Stimulated activated CD4-positive, alpha-beta T cell treated with anti-CD3 and anti-CD28 coated beads, Interleukin-15, amount 100 ng/mL, for 24 hours (primary cell): ENCODE measurements around the gene CYTH1.

Experiments
- DNase-seq: peaks from one replicate; pipeline ENCODE4 v3.0.0-alpha.2; 2020

The CYTH1 gene, protein sequence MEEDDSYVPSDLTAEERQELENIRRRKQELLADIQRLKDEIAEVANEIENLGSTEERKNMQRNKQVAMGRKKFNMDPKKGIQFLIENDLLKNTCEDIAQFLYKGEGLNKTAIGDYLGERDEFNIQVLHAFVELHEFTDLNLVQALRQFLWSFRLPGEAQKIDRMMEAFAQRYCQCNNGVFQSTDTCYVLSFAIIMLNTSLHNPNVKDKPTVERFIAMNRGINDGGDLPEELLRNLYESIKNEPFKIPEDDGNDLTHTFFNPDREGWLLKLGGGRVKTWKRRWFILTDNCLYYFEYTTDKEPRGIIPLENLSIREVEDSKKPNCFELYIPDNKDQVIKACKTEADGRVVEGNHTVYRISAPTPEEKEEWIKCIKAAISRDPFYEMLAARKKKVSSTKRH

DNA sequence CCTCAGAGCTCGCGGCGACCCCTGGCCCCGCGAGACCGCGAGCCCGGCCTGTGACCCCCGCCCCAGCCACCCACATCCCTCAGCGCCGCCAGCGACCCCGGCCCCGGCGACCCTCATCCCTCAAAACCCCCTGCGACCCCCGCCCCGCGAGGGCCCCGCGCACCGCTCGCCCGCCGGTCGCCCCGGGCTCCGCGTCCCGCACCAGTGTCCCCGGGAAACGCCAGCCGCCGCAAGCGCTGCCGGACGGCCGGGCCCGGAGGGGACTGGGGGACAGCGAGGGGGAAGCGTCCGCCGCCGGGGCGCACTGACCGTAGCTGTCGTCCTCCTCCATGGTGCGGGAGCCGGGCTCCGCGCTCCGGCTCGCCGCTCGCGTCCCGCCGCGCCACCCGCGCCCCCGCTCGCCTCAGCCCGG lies at the start of gene CYTH1:
TSS of gene CYTH1 (minus strand) at position 381 of the 412 bp plus-strand sequence. CDS start at position 331, 50 bp downstream.
- no peak for DNase-seq

DNA sequence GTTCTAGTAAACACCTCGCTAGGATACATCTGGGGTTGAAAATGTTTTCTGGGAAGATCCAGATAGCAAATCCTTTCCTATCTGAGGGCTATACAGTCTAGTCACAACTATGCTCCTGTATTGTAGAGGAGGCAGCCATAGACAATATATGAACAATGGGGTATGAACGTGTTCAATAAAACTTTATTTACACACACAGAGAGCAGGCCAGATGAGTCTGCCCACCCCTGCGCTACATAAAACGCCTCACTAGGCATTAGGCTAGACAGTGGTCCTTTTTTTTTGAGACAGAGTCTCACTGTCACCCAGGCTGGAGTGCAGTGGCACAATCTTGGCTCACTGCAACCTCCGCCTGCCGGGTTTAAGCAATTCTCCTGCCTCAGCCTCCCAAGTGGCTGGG lies 47.4 kb upstream of the CYTH1 start:
- no peak for DNase-seq

DNA sequence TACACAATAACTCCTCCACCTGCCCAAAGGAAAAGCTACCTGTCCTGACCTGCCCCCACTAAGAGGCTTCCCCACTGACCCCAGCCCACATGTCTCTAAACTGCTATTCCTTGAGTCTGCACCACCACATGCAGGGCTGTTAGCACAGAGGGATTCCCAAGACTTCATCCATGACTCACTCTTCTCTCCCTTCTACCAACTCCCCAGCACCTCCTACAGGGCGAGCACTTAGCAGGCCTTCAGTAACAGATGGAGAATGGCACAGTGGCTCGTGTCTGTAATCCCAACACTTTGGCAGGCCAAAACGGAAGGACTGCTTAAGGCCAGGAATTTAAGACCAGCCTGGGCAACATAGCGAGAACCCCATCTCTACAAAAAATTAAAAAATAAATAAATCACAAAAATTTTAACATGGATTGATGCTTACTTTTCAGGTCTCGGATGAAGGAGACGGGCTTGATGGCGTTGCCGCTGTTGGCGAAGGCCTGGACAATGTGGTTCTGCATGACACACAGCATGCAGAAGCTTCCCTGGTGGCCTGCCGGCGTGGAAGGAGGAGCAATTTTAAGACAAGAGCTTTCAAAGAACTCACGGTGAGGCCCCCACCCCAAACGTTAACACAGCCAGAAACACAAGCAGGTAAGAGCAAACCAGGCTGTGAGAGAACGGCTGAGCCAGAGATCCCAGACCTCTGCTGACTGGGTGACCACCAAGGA lies 46.6 kb upstream of the CYTH1 start:
- peak; percentile 27 for DNase-seq

GRCh38 chr17:78826836-78827509 lies 44.9 kb upstream of the CYTH1 start:
- DNase-seq: no peak

DNA sequence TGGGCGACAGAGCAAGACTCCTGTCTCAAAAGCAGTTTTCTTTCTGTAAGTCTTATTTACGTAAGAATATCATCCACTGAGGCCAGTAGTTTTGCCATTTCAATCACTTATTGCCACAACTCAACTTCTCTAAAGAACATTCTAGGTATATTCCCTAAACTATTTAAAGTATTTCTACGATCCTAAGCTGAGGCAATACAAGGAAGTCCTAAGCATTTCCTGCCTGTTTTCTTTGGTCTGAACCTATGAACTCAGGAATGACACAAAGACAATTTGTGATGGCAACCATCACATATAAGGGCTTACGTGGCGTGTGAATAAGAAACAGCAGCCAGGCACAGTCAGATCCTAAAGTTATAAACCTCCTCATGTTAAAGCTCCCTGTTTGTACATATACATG lies 44.3 kb upstream of the CYTH1 start:
- no peak for DNase-seq

DNA sequence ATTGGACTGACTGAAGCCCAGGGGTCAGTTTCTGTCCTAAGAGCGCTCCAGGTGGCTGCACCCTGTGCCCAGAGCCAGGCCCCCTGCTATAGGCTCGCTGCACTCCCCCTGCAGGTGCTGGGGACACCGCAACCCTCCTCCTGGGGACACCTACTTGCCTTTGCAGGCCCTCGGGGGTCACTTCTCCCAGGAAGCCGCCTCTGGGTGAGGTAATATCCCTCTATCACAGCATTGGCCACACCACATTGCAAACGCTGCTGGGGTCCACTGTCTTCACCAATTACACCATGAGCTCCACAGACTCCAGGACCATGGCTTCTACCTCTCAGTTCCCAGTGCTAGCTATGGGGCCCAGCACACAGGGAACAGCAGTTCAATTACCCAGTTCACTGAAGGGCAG lies 43.6 kb upstream of the CYTH1 start:
- DNase-seq: no peak

DNA sequence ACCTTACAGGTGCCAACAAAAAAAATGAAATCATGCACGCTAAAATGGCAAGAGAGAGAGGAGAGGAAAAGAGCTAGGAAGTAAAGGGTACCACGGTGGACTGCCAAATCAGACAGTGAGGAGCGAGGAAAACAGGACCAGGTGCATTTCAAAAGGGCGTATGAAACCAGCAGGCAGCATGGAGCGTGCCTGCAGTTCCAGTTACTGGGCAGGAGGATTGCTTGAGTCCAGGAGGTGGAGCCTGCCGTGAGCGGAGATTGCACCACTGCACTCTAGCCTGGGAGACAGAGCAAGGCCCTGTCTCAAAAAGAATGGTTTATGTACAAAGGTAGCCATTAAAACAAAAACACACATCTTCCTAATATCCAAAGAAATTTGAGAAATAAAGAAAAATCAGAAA lies 42.2 kb upstream of the CYTH1 start:
- DNase-seq: no peak

GRCh38 chr17:78823282-78824046 lies 41.4 kb upstream of the CYTH1 start:
- DNase-seq: no peak

DNA sequence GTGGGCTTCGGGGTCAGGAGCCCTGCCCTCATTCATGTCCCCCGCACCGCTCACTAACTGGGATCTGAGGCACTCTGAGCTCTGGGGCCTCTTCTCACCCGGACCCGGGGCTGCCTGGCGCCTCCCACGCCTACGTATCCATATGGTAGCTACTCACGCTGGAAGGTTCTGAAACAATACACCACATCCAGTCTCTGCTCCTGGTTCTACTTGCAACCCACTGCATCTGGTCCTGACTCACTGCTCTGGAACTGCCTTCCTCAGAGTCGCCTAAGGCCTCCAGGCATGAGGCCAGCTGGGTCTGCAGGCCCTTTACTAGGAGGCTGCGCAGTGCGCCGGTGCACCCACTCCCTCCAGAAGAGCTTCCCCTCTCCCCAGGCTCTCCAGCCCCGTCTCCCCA lies 40.5 kb upstream of the CYTH1 start:
- no peak for DNase-seq

DNA sequence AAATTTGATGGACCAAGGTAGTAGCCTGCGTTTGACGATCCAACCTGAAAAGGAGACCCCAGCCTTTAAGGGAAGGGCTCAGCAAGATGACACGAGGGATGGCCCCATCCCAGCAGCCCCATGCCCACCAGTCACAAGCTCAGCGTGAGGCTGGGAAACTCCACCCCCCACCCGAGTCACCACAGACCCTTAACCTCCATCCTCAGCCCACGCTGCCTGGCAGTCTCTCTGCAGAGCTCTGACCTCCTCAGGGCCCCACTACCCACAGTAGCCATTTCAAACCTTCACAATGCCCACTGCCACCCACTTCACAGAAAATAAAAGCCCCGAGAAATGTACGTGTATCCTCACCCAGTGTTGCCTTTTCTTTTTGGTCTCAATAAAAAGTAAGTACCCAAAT lies 39.9 kb upstream of the CYTH1 start:
- no peak for DNase-seq

DNA sequence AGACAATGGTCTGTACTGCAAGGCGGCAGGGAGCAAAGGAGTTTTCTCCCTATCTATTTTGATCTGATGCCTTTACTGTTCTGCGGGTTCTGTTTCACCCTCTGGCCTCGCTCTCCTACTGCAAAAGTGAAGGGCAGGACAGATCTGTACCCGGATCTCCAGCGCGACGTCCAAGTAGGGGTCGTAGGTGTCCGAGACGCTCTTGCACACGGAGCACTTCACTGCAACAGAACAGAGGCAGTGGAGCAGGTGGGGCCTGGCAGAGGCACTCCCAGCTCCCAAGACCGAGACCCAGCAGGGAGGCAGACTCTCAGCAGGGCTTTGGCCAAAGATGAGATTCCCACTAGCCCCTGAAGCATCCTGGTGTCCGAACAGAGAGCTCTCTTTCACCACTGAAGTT lies 38.8 kb upstream of the CYTH1 start:
- no peak for DNase-seq

DNA sequence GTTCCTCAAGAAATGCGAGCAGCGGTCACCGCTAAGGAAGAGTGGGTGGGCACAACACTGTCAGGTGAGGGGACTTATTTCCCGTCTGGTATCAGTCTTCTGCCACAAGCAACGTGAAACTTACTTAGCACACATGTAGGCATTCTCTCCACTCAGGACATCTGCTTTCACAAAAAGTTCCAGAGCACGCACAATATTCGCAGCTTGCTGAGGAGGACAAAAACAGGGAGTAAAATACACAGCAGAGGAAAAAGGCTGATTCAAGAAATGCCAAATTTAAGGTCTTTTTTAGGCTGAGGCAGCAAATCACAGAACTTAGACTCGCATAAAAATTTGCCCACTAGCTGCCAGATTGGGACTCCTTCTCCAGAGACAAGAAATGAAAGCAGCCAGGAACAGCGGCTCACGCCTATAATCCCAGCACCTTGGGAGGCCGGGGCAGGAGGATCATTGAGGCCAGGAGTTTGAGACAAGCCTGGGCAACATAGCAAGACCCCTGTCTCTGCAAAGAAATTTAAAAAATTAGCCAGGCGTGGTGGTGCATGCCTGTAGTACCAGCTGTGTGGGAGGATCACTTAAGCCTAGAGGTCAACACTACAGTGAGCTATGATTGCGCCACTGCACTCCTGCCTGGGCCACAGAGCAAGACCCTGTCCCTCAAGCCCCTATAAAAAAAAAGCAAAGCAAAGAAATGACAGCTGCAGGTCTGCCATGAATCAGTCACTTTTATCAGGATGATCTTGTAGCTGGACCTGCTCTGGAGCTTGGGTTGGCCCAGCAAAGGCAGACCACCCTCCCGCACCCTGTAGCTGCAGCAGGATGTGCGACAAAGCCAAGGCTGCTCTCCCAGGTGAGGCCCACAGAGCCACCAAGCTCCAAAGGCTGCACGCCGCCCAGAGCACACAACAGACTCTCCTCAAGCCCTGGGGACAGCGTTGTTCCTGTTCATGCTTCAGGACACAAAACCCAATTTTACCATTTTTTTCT lies 38.0 kb upstream of the CYTH1 start:
- DNase-seq: no peak

DNA sequence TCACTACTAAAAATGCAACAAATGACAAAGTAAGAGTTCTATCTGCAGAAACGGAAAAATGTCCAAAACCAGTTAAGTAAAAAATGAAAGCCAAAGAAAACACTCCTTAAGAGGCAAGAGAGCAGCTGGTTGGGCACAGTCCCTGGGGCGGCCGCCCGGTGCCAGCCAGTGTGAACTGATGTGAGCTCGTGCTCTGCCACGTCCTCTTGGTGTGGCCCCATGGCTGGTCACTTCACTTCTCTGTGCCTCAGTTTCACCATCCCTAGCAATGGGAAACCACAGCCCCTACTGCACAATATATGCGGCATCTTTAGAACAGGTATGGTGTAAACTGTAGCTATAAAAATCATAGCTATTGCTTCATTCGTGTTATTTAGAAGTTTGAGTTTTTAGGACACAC lies 37.3 kb upstream of the CYTH1 start:
- DNase-seq: no peak

DNA sequence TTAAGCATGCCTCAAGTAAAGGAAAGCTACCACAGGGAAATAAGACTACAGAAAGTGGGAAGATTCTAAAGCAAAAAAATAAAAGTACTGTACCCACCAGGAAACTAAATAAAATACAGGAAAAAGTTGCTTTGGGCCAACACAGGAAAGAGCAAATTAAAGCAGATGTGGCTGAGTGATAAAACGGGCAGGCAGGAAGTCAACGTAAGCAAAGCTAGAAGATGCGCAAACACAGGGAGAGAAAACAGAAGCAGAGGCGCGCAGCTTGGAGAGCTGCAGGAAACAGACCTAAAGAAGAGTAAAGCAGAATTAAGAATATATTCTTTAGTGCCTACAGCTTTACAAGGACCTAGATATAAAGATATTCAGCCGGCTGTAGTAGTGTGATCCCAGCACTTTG lies 36.9 kb upstream of the CYTH1 start:
- DNase-seq: peak; percentile 32

DNA sequence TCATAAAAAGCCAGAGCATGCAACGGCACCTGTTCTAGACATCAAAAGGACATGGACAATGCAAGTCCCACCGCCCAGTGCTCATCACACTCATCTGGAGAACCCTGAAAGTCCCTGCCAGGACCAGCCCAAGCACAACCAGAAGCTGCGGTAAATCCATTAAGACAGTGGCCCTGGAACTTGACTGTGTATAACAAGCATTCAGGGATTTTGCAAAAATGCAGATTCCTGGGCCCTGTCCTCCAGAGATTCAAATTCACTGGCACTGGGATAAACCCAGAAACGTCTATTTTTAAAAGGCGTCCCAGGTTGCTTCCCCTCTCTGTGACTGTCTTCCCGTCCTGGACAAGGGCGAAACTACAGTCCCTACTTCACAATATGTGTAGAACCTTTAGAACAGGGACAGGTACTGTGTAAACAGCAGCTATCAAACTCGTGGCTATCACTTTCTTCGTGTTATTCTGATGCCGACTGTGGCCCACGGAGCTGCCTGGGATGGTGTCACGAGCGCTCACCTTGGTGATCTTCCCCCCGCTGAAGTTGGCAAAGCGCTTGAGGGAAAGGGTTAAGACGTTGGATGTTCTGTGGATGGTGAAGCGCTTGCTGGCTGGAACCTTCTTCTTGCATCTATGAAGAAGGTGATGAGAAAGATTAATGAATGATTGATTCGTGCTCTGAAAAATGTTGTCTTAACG lies 36.2 kb upstream of the CYTH1 start:
- no peak for DNase-seq

DNA sequence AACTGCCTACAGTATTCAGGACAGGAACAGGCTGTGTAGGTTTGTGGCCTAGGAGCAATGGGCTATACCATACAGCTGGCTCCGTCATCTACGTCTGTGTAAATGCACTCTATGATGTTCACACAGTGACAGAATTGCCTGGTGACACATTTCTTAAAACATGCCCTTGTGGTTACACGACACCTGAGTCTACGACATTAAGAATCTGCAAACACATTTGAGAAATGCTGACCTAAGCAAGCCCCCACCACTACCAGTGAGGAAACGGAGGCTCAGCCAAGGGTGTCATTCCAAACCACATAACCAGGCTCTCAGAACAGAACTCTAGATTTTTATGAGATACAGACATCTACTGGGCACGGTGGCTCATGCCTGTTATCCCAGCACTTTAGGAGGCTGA lies 35.0 kb upstream of the CYTH1 start:
- peak; percentile 69 for DNase-seq

DNA sequence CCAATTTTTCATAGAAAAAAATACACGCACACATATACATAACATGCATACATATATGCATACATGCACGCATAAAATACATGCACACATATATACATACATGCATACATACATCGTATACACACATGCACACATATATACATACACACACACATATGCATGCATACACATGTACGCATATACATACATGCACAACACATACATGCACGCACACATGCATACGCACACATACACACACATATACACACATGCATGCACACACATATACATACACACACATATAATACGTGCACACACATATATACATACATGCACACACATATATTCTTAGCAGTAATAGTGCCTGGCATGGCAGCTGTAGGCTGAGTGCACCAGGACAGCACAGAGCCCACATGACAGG lies 33.6 kb upstream of the CYTH1 start:
- DNase-seq: no peak

GRCh38 chr17:78812855-78813254 lies 30.8 kb upstream of the CYTH1 start:
- no peak for DNase-seq

- no peak for DNase-seq
These were observed 26.1 kb upstream of the CYTH1 start for GRCh38 chr17:78808163-78808562.

DNA sequence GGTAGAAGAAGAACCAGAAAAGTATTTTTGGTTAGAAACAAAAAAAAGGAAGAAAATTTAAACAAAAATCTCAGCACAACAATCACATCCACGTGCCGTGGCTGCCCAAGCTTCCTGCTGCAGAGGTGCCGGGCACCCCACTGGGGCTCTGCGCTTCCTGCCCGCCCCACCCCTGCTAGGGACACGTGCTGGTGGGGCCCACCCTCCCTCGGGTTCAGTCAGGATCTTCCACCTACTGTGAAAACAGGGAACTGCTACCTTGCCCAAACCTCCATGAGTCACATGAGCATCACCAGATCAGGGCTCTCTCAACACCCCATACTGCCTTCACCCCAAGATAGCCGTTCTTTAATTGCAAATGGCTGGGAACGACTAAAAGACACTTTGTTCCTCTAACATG lies 24.4 kb upstream of the CYTH1 start:
- DNase-seq: peak; percentile 60

DNA sequence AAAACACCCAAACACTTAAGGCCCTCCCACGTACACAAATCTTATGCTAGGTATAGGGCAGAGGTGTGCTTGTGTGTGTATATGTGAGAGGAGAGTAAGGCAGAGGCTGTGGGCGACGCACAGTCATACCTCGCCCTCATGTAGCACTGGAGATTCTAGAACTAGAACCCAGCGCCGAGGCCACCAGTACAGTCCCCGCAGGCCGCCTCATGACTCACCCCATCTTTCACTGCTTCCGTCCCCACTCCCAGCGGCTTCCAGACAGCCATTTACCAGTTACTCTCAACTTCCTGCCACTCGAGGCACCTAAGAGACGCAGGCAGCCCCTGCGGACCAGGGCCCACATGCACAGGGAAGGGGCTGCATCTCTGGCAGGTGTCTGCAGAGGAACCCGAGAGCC lies 23.2 kb upstream of the CYTH1 start:
- peak; percentile 81 for DNase-seq
